Peyer's patch (tissue), 4 donors: Measurements from ENCODE around the gene ENAH. TPM values are rescaled to one million over a fixed set of nuclear protein-coding genes. Genes with fewer than 3 reads are reported as not detected.

Experiments used
- DNase-seq, 3 donors: peaks; one replicate each; pipeline ENCODE4 v3.0.0-alpha.2; 2017 to 2019
- H3K27ac ChIP-seq, 4 donors: fragments of 200-600 bp; sonication (generic); one replicate each; pipeline ENCODE4 v1.5.1; 2016 to 2019
- H3K27me3 ChIP-seq, 2 donors: fragments of 200-600 bp; sonication (generic); one replicate each; pipeline ENCODE4 v1.5.1; 2019
- H3K36me3 ChIP-seq, 3 donors: fragments of 200-600 bp; sonication (generic); one replicate each; pipeline ENCODE4 v1.5.1; 2016 to 2019
- H3K4me1 ChIP-seq, 4 donors: fragments of 200-600 bp; sonication (generic); one replicate each; pipeline ENCODE4 v1.5.1; 2016 to 2019
- H3K4me3 ChIP-seq, 4 donors: fragments of 200-600 bp; sonication (generic); 1 replicate in 3 of 4; 2 replicates in 1 of 4; pipeline ENCODE4 v1.5.1; 2016 to 2019; ENCODE audit warnings: mild to moderate bottlenecking in 1 of 4
- H3K9me3 ChIP-seq, 4 donors: fragments of 200-600 bp; sonication (generic); one replicate each; pipeline ENCODE4 v1.5.1; 2016 to 2019; ENCODE audit warnings: mild to moderate bottlenecking in 1 of 4
- CTCF ChIP-seq, 6 experiments: fragments of 450-650 bp in 4 of 6; fragments of 200-600 bp in 2 of 6; sonication (generic) in 1 of 6; IDR thresholded peaks; one replicate each; pipeline ENCODE4 v1.5.1; 2017 to 2019; ENCODE audit warnings: antibody characterized with exemption in 6 of 6, mild to moderate bottlenecking in 3 of 6, moderate library complexity in 1 of 6
- POLR2A ChIP-seq, 2 donors: fragments of 450-650 bp; IDR thresholded peaks; one replicate each; pipeline ENCODE4 v1.5.1; 2017; ENCODE audit warnings: antibody characterized with exemption in 2 of 2, mild to moderate bottlenecking in 2 of 2, moderate library complexity in 2 of 2
- total RNA-seq, 4 donors: library from RNA; depleted of rRNA; stranded (reverse); fragments of >200 nt; gene quantifications; one replicate each; pipeline ENCODE4 v1.1.0, GENCODE V29; 2016

ENAH gene
- total RNA-seq, 4 donors from 2014 or later = 7.6 to 51.2 (median 16.5) TPM

- no peak for DNase-seq
- Histone ChIP-seq H3K27ac (no peak overlapping the region), H3K9me3 (no peaks in the 10 kb centered on the region), H3K36me3 (no peaks in the 10 kb centered on the region), H3K4me3 (no peak overlapping the region), H3K4me1 (peaks cover 0 to 8% (median 0%) of the 10 kb centered on the region in 4 donors), H3K27me3 (no peaks in the 10 kb centered on the region)
- TF ChIP-seq CTCF (IDR thresholded peaks at IDR 0.05) (no peak), POLR2A (IDR thresholded peaks at IDR 0.05) (no peak)
These were observed 119.7 kb downstream of the ENAH start for GRCh38 chr1:225533238-225533637.

- Histone ChIP-seq H3K4me1 (peaks cover 0 to 8% (median 0%) of the 10 kb centered on the region in 4 donors), H3K27me3 (no peaks in the 10 kb centered on the region), H3K36me3 (no peaks in the 10 kb centered on the region), H3K4me3 (no peak overlapping the region), H3K27ac (no peak overlapping the region), H3K9me3 (no peaks in the 10 kb centered on the region)
- DNase-seq = no peak
- no peak for TF ChIP-seq CTCF (IDR thresholded peaks at IDR 0.05)
- TF ChIP-seq POLR2A (IDR thresholded peaks at IDR 0.05) = no peak
These were observed 120.5 kb downstream of the ENAH start for GRCh38 chr1:225532240-225532944.

DNA sequence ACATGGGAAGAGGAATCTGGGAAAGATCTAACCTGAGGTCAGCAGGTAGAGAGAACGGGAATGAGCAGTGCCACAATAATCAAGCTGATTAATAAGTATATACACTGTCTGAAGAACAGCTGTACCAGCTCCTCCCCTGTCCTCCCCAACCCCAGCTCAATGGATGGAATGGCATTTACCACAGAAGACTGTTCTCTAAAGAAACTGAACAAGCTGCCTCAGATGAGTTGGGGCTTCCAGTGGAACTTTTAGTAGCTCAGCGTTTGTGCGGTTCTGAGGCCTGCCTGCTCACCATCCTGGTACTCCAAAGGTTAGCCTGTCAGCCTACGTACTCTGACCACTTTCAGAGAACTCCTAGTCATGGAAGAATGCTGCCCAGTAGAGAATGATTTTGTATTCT lies 123.2 kb downstream of the ENAH start:
- no peak for DNase-seq
- no peak overlapping the region for H3K27ac ChIP-seq
- no peaks in the 10 kb centered on the region for H3K9me3 ChIP-seq
- TF ChIP-seq POLR2A (IDR thresholded peaks at IDR 0.05) (no peak), CTCF (IDR thresholded peaks at IDR 0.05) (no peak)
- no peak overlapping the region for H3K4me3 ChIP-seq
- no peaks in the 10 kb centered on the region for H3K36me3 ChIP-seq
- H3K4me1 ChIP-seq = peaks cover 0 to 8% (median 0%) of the 10 kb centered on the region in 4 donors
- no peaks in the 10 kb centered on the region for H3K27me3 ChIP-seq

- H3K36me3 ChIP-seq = no peaks in the 10 kb centered on the region
- H3K9me3 ChIP-seq = no peaks in the 10 kb centered on the region
- no peak overlapping the region for H3K4me3 ChIP-seq
- TF ChIP-seq POLR2A (IDR thresholded peaks at IDR 0.05) (no peak), CTCF (IDR thresholded peaks at IDR 0.05) (no peak)
- H3K4me1 ChIP-seq = peaks cover 0 to 7% (median 0%) of the 10 kb centered on the region in 4 donors
- no peak overlapping the region for H3K27ac ChIP-seq
- H3K27me3 ChIP-seq = no peaks in the 10 kb centered on the region
- no peak for DNase-seq
These were observed 125.3 kb downstream of the ENAH start for GRCh38 chr1:225527575-225527974.

DNA sequence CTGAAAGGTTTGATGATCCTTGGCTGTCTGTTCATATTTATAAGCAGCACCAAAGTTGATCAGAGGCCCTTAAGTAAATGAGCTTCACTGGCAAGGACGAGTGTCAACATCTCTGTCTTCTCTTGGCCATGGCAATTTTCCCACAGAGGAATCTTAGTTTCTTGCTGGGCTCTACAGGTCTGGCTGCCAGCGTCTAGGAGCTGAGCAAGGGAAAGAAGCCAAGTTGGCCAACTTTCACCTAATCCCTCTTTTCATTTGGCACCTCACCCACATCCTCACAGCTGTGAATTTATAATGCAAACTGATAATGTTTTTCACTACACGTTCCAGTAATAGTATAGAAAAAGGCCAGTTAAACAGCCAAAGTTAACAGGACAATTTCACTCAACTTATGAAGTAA lies 126.0 kb downstream of the ENAH start:
- H3K27me3 ChIP-seq = no peaks in the 10 kb centered on the region
- no peaks in the 10 kb centered on the region for H3K9me3 ChIP-seq
- no peaks in the 10 kb centered on the region for H3K36me3 ChIP-seq
- TF ChIP-seq POLR2A (IDR thresholded peaks at IDR 0.05) (no peak), CTCF (IDR thresholded peaks at IDR 0.05) (no peak)
- no peak overlapping the region for H3K4me3 ChIP-seq
- H3K4me1 ChIP-seq = peaks cover 0 to 7% (median 0%) of the 10 kb centered on the region in 4 donors
- no peak overlapping the region for H3K27ac ChIP-seq
- DNase-seq = no peak
